K562 (cell line): Measurements from ENCODE around the gene KNCN. TPM values are rescaled to one million over a fixed set of nuclear protein-coding genes. Genes with fewer than 3 reads are reported as not detected.

Experiments
- ATAC-seq: fragments of 200-7000 bp; cut with Tn5 transposase; 3 replicates; pipeline ENCODE4 v1.9.1; 2020; ENCODE audit warnings: moderate library complexity
- BruUV-seq: library from RNA; stranded (reverse); fragments of 400-500 nt; replicated peaks from 2 replicates; lab custom pipeline; 2021; lab: Mats Ljungman, UMichigan
- CTCF ChIA-PET: fragments of 300-600 bp; formaldehyde crosslinking; extraction: SDS; loops from one replicate; lab custom pipeline; 2021; ENCODE audit warnings: low intra/inter-chr PET ratio; lab: Yijun Ruan, JAX
- POLR2A ChIA-PET: fragments of 300-600, 350-650 bp; sonication (Branson Sonifier 250); formaldehyde crosslinking; extraction: SDS; loops from one replicate; lab custom pipeline; 2021; ENCODE audit warnings: antibody characterized with exemption, inconsistent platforms; lab: Yijun Ruan, JAX
- DNase-seq, 4 experiments: peaks; one replicate each; pipeline versions ENCODE4 v3.0.0 to v3.0.0-alpha.2; 2011 to 2018; ENCODE audit warnings: low spot score in 3 of 4, mixed read lengths in 3 of 4; ENCODE audit errors: extremely low read depth in 1 of 4
- FAIRE-seq: peaks from 2 replicates; lab custom pipeline; 2011; peaks lifted over from hg19 to GRCh38; lab: Jason Lieb, UNC
- H2AFZ ChIP-seq: 2 replicates; pipeline ENCODE4 v1.6.0; 2011; ENCODE audit warnings: low read depth, low read length, control low read depth, inconsistent platforms
- H3K27ac ChIP-seq: fragments of 200-600 bp; 3 replicates; pipeline ENCODE4 v1.8.0; 2011; ENCODE audit warnings: low read depth, mild to moderate bottlenecking, control low read depth, inconsistent platforms, low read length, moderate library complexity, mixed read lengths; ENCODE audit errors: extremely low read depth
- H3K27me3 ChIP-seq, 2 experiments: fragments of 300-600 bp in 1 of 2; 2 replicates in 1 of 2; 3 replicates in 1 of 2; pipeline versions ENCODE4 v1.6.0 to v1.8.0; 2011; ENCODE audit warnings: inconsistent platforms in 2 of 2, low read length in 2 of 2, mild to moderate bottlenecking in 1 of 2, mixed read lengths in 1 of 2, moderate library complexity in 1 of 2; ENCODE audit not compliant: control insufficient read depth in 2 of 2, insufficient read depth in 2 of 2
- H3K36me3 ChIP-seq: fragments of 300-600 bp; 3 replicates; pipeline ENCODE4 v1.8.0; 2011; ENCODE audit warnings: mild to moderate bottlenecking, low read length, inconsistent platforms; ENCODE audit not compliant: control insufficient read depth, insufficient read depth
- H3K4me1 ChIP-seq, 2 experiments: fragments of 200-600 bp in 1 of 2; replicated peaks in 1 of 2; 2 replicates in 1 of 2; 3 replicates in 1 of 2; pipeline versions ENCODE4 v1.5.1 to v1.8.0; 2011; ENCODE audit warnings: inconsistent platforms in 2 of 2, low read length in 2 of 2, mild to moderate bottlenecking in 1 of 2, mixed read lengths in 1 of 2, moderate library complexity in 1 of 2; ENCODE audit not compliant: control insufficient read depth in 2 of 2, insufficient read depth in 2 of 2
- H3K4me2 ChIP-seq: 2 replicates; pipeline ENCODE4 v1.6.1; 2011; ENCODE audit warnings: low read length, control low read depth, inconsistent platforms, mixed read lengths; ENCODE audit not compliant: insufficient read depth
- H3K4me3 ChIP-seq: fragments of 200-600 bp; sonication (generic), shearing (Covaris generic); 2 replicates; pipeline ENCODE4 v1.5.1; 2016; ENCODE audit warnings: control low read depth, inconsistent platforms
- H3K79me2 ChIP-seq: fragments of 200-600 bp; 3 replicates; pipeline ENCODE4 v1.8.0; 2011; ENCODE audit warnings: low read length, inconsistent platforms; ENCODE audit not compliant: control insufficient read depth, insufficient read depth
- H3K9ac ChIP-seq, 2 experiments: 2 replicates each; pipeline versions ENCODE4 v1.6.0 to v1.6.1; 2011; ENCODE audit warnings: low read depth in 2 of 2, low read length in 2 of 2, control low read depth in 1 of 2, inconsistent platforms in 1 of 2, mild to moderate bottlenecking in 1 of 2, mixed read lengths in 1 of 2; ENCODE audit not compliant: insufficient read depth in 1 of 2
- H3K9me1 ChIP-seq: one replicate; pipeline ENCODE4 v1.6.0; 2011; ENCODE audit warnings: inconsistent platforms, mild to moderate bottlenecking, low read length, moderate library complexity; ENCODE audit not compliant: control insufficient read depth, insufficient read depth
- H3K9me3 ChIP-seq: replicated peaks from 2 replicates; pipeline ENCODE4 v1.5.1; 2011; ENCODE audit warnings: low read depth, low read length, inconsistent platforms; ENCODE audit not compliant: control insufficient read depth, insufficient read depth
- H4K20me1 ChIP-seq: replicated peaks from 2 replicates; pipeline ENCODE4 v1.6.1; 2011; ENCODE audit warnings: low read length, inconsistent platforms, mixed read lengths; ENCODE audit not compliant: control insufficient read depth, insufficient read depth
- CHD1 ChIP-seq: fragments of 200-600 bp; sonication (generic); IDR thresholded peaks from one replicate; pipeline ENCODE4 v1.6.1; 2012; ENCODE audit warnings: mild to moderate bottlenecking, moderate library complexity, low read length, inconsistent platforms
- FIP1L1 ChIP-seq: fragments of 200-400 bp; formaldehyde crosslinking; IDR thresholded peaks from 2 replicates; pipeline ENCODE4 v1.6.1; 2018; ENCODE audit warnings: mild to moderate bottlenecking, low read depth, low read length; ENCODE audit not compliant: poor library complexity, severe bottlenecking
- GABPB1 ChIP-seq: sonication (generic); formaldehyde crosslinking; IDR thresholded peaks from 2 replicates; pipeline ENCODE4 v1.8.0; 2022; ENCODE audit warnings: mild to moderate bottlenecking, missing genetic modification reagents
- ID3 ChIP-seq, 2 experiments: fragments of 250-450 bp in 1 of 2; fragments of 450-650 bp in 1 of 2; sonication (Bioruptor Pico) in 1 of 2; IDR thresholded peaks; 2 replicates each; pipeline versions ENCODE4 v1.6.1 to v1.8.0; 2016 to 2021; ENCODE audit warnings: mild to moderate bottlenecking in 2 of 2, moderate library complexity in 2 of 2, missing compliant biosample characterization in 1 of 2, missing genetic modification characterization in 1 of 2
- PHF8 ChIP-seq: fragments of 200-600 bp; sonication (generic); IDR thresholded peaks from 2 replicates; pipeline ENCODE4 v1.6.1; 2012; ENCODE audit warnings: mixed run types, mild to moderate bottlenecking, inconsistent platforms, low read length, moderate library complexity, borderline replicate concordance
- POLR2A ChIP-seq: fragments of 450-650 bp; conservative IDR thresholded peaks from 2 replicates; pipeline ENCODE4 v1.6.1; 2016
- POLR2G ChIP-seq: fragments of 200-400 bp; formaldehyde crosslinking; IDR thresholded peaks from 2 replicates; pipeline ENCODE4 v1.6.1; 2017; ENCODE audit warnings: low read depth, mild to moderate bottlenecking, antibody characterized with exemption, low read length, moderate library complexity
- RAD51 ChIP-seq: fragments of 450-650 bp; IDR thresholded peaks from 2 replicates; pipeline ENCODE4 v1.7.1; 2016; ENCODE audit warnings: low read depth, mild to moderate bottlenecking, borderline replicate concordance
- RBBP5 ChIP-seq: fragments of 200-600 bp; sonication (generic); IDR thresholded peaks from 2 replicates; pipeline ENCODE4 v1.6.1; 2012; ENCODE audit warnings: borderline replicate concordance, mild to moderate bottlenecking, low read length, control low read depth, inconsistent platforms; ENCODE audit not compliant: insufficient read depth, poor library complexity, severe bottlenecking
- RBM22 ChIP-seq: fragments of 200-400 bp; formaldehyde crosslinking; IDR thresholded peaks from 2 replicates; pipeline ENCODE4 v1.6.1; 2018; ENCODE audit warnings: low read length, low read depth; ENCODE audit not compliant: poor library complexity, severe bottlenecking
- SP2 ChIP-seq: IDR thresholded peaks from 2 replicates; pipeline ENCODE4 v1.6.1; 2011; ENCODE audit warnings: mild to moderate bottlenecking, low read depth, low read length, moderate library complexity; ENCODE audit not compliant: poor library complexity, severe bottlenecking; ENCODE audit errors: extremely low read depth
- ZBTB34 ChIP-seq: fragments of 250-450 bp; sonication (Bioruptor Pico); IDR thresholded peaks from 2 replicates; pipeline ENCODE4 v1.8.0; 2021; ENCODE audit warnings: mild to moderate bottlenecking, moderate library complexity
- ZNF277 ChIP-seq: fragments of 250-450 bp; sonication (Bioruptor Pico); IDR thresholded peaks from 2 replicates; pipeline ENCODE4 v1.8.0; 2022; ENCODE audit warnings: inconsistent platforms, mild to moderate bottlenecking, moderate library complexity, borderline replicate concordance
- ZNF695 ChIP-seq: fragments of 450-650 bp; formaldehyde crosslinking; IDR thresholded peaks from 2 replicates; pipeline ENCODE4 v1.4.0; 2020; ENCODE audit warnings: mild to moderate bottlenecking, moderate library complexity
- WGBS: fragments of 100-300 bp; shearing (Covaris generic); methylation state at CpG from one replicate; pipeline ENCODE4 v1.1.6; 2016; ENCODE audit warnings: low coverage, mixed read lengths; ENCODE audit not compliant: insufficient coverage; ENCODE audit errors: missing lambda C conversion rate; 5-methylcytosine and 5-hydroxymethylcytosine counted together
- in situ Hi-C: fragments of 300-500 bp; cut with MboI; formaldehyde crosslinking; loops from 4 replicates; pipeline ENCODE4 v1.15.0; 2018; ENCODE audit warnings: inconsistent platforms, mixed read lengths
- intact Hi-C: fragments of 100-400 bp; cut with micrococcal nuclease; formaldehyde crosslinking; loops from 2 replicates; pipeline ENCODE4 v1.14.2; 2022
- polyA plus RNA-seq, 8 experiments: library from polyadenylated mRNA; depleted of rRNA in 4 of 8; stranded (reverse) in 5 of 8; unstranded in 3 of 8; fragments of >200 nt; fragmentation: Nextera tagmentation in 2 of 8; fragmentation: Illumina TruSeq in 1 of 8; extraction: Ambion mirVana in 2 of 8; extraction: Trizol in 1 of 8; gene quantifications; 2 replicates each; pipeline versions ENCODE4 v1.2.1 to v1.2.3, GENCODE V29; 2011 to 2014; ENCODE audit warnings: inconsistent platforms in 1 of 8, missing spikeins in 1 of 8
- total RNA-seq, 7 experiments: library from RNA; depleted of rRNA in 6 of 7; stranded (reverse); fragments of >200 nt in 6 of 7; fragmentation: Illumina TruSeq in 2 of 7; extraction: Trizol in 2 of 7; gene quantifications; 2 replicates each; pipeline versions ENCODE4 v1.2.1 to v1.2.3, GENCODE V29; 2011 to 2021; ENCODE audit warnings: low replicate concordance in 1 of 7

Gene KNCN
- total and polyA plus RNA-seq, 9 of the 15 experiments (the other 6 are each of a cell fraction or from before 2014, with no cell fraction given), result not detected

- TF ChIP-seq ZNF277 (CRISPR knock-in tag) (no peak), SP2 (no peak)
Measured at GRCh38 chr1:46523496-46524353, 27.7 kb downstream of the KNCN start (continued).

- Histone ChIP-seq H3K4me3 (no peak overlapping the region), H3K4me1 (peaks cover 89 to 92% of the 10 kb centered on the region in 2 experiments), H3K27me3 (no peaks in the 10 kb centered on the region), H3K4me2 (peak overlapping the region; percentile 72), H3K36me3 (no peaks in the 10 kb centered on the region), H3K9me3 (no peaks in the 10 kb centered on the region), H2AFZ (peak overlapping the region; percentile 75), H3K79me2 (no peaks in the 10 kb centered on the region), H3K27ac (peak overlapping the region; percentile 85), H3K9me1 (peaks cover 4% of the 10 kb centered on the region), H4K20me1 (no peaks in the 10 kb centered on the region), H3K9ac (peak overlapping the region; percentile 67 to 70; a peak in 3 of 4 replicates)
- CTCF ChIA-PET, result no interaction called here
- 5% methylated on average over 13 of the region's 13 CpGs for WGBS
- FAIRE-seq (no peak), ATAC-seq (peak; percentile 44), DNase-seq (peak in 3 of 4 experiments; percentile 50 to 73 (median 59))
- in situ Hi-C loops, result no loop called here
- intact Hi-C loops, result loop anchor here (1.0 to 2.0 kb wide), 3 partner anchors 16 to 182 kb away; partner anchors contain the start of gene NSUN4
- POLR2A ChIA-PET, result interaction anchor here (0.6 to 3.0 kb wide), 15 partner anchors 10 to 220 kb away, joined by 3 to 22 read pairs (median 4); partner anchors contain the start of genes KNCN and LRRC41
- no TSS peak for BruUV-seq
- TF ChIP-seq ZBTB34 (CRISPR knock-in tag) (no peak), PHF8 (peak; percentile 11; the same call in 1 of the 2 replicates), RBBP5 (peak; percentile 12), GABPB1 (peak; percentile 10; the same call in 1 of the 2 replicates), RBM22 (no peak), RAD51 (0 out of 2 replicates have a peak, but pooled peaks have one; percentile 2), CHD1 (peak; percentile 36), ZNF695 (CRISPR knock-in tag) (peak; percentile 19; the same call in 1 of the 2 replicates), POLR2G (no peak), POLR2A (0 out of 2 replicates have a peak, but pooled peaks have one; percentile 4), FIP1L1 (no peak), ID3 (CRISPR knock-in tag; IDR thresholded peaks at IDR 0.05) (no peak), ID3 (tag; IDR thresholded peaks at IDR 0.05) (0 out of 2 replicates have a peak, but pooled peaks have one; percentile 3)
Measured at GRCh38 chr1:46522969-46523320, 28.5 kb downstream of the KNCN start.
